ENCODE measurements around the gene RPS27L. TPM values are rescaled to one million over a fixed set of nuclear protein-coding genes. Genes with fewer than 3 reads are reported as not detected.
A peak's percentile ranks its signal among the peaks of the same experiment; 100 is the strongest.

RPS27L gene
- total RNA-seq, 2 experiments from 2014 or later, result 41.3 to 60.3 TPM

DNA sequence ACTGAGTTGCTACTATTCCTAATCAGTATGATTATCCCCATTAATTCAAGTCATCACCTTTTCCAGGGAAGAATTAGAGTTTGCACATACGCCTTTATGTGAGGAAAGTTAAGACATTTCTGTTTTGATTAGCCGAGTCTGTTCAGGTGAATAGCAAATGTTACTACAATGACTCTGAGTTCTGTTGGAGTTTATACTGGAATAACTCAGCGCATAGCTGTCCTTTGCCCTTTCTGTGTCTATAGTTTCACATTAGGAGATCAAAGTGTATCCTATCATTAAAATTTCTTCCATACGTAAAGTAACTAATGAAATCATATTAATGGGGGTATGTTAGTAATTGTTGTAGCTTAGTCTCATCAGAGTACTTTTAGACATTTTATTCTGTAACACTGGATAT is 37.0 kb upstream of the RPS27L start:
- Histone ChIP-seq H3K36me3 (ENCODE audit: insufficient read depth, low read length) (peaks cover 9% of the 10 kb centered on the region; the same call in 1 of the 2 replicates), H2AFZ (ENCODE audit: low read length) (peak overlapping the region; percentile 39; the same call in 1 of the 2 replicates), H3K9me2 (ENCODE audit: insufficient read depth, low read length) (no peaks in the 10 kb centered on the region), H4K20me1 (ENCODE audit: insufficient read depth, low read length) (no peaks in the 10 kb centered on the region), H3K4me2 (ENCODE audit: low read length) (peak overlapping the region; percentile 89), H3K9me3 (ENCODE audit: low read length) (no peaks in the 10 kb centered on the region), H3K4me1 (ENCODE audit: insufficient read depth, low read length, poor library complexity, severe bottlenecking) (peaks cover 63% of the 10 kb centered on the region), H3K4me3 (ENCODE audit: low read depth, low read length, poor library complexity, severe bottlenecking) (peak overlapping the region; percentile 62), H3K79me2 (ENCODE audit: insufficient read depth, low read depth, low read length) (peaks cover 95% of the 10 kb centered on the region), H3K27ac (ENCODE audit: low read depth, low read length, poor library complexity, severe bottlenecking) (peak overlapping the region; percentile 93)
- TF ChIP-seq, protein P1, sequence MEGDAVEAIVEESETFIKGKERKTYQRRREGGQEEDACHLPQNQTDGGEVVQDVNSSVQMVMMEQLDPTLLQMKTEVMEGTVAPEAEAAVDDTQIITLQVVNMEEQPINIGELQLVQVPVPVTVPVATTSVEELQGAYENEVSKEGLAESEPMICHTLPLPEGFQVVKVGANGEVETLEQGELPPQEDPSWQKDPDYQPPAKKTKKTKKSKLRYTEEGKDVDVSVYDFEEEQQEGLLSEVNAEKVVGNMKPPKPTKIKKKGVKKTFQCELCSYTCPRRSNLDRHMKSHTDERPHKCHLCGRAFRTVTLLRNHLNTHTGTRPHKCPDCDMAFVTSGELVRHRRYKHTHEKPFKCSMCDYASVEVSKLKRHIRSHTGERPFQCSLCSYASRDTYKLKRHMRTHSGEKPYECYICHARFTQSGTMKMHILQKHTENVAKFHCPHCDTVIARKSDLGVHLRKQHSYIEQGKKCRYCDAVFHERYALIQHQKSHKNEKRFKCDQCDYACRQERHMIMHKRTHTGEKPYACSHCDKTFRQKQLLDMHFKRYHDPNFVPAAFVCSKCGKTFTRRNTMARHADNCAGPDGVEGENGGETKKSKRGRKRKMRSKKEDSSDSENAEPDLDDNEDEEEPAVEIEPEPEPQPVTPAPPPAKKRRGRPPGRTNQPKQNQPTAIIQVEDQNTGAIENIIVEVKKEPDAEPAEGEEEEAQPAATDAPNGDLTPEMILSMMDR (conservative IDR thresholded peaks at IDR 0.05; ENCODE audit: low read length), result no peak
- TF ChIP-seq EZH2phosphoT487 (IDR thresholded peaks at IDR 0.05; ENCODE audit: borderline replicate concordance, low read depth, low read length), result no peak
- no peak for DNase-seq (ENCODE audit: low spot score)
- POLR2A ChIA-PET, result interaction anchor here (0.8 to 3.6 kb wide), 9 partner anchors 10 to 195 kb away, joined by 3 to 30 read pairs (median 3); no protein-coding TSS in a partner anchor
- intact Hi-C loops (cut with micrococcal nuclease; ENCODE audit: unreplicated experiment), result loop anchor here (10.0 kb wide), 1 partner anchor 310 kb away; the partner anchor contains the start of gene USP3
- no TSS peak for BruUV-seq (replicated peaks)
- CTCF ChIA-PET (ENCODE audit: unreplicated experiment), result no interaction called here

DNA sequence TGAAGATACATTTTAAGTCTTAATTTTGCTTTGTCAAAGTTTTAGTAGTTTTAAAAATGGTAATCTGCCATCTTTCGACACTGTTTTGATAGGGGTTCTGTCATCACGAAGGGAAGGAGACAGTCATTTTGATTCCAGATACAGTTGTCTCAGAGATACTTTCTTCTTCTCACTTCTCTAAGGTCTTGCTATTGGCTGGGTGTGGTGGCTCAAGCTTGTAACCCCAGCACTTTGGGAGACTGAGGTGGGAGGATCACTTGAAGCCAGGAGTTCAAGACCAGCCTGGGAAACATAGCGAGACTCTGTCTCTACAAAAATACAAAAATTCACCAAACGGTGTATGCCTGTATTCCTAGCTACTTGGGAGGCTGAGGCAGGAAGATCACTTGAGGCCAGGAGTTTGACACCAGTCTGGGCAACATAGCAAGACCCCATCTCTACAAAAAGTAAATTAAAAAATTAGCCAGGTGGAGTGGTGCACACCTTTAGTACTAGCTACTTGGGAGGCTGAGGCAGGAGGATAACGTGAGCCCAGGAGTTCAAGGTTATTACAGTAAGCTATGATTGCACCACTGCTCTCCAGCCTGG is 35.4 kb upstream of the RPS27L start:
- TF ChIP-seq, protein P1 (conservative IDR thresholded peaks at IDR 0.05; ENCODE audit: low read length), result no peak
- no peak for TF ChIP-seq EZH2phosphoT487 (IDR thresholded peaks at IDR 0.05; ENCODE audit: borderline replicate concordance, low read depth, low read length)
- H3K4me2 ChIP-seq (ENCODE audit: low read length), result peak overlapping the region; percentile 89
- peak overlapping the region; percentile 93 for H3K27ac ChIP-seq (ENCODE audit: low read depth, low read length, poor library complexity, severe bottlenecking)
- H2AFZ ChIP-seq (ENCODE audit: low read length), result peak overlapping the region; percentile 30; the same call in 1 of the 2 replicates
- peaks cover 3% of the 10 kb centered on the region; the same call in 1 of the 2 replicates for H3K36me3 ChIP-seq (ENCODE audit: insufficient read depth, low read length)
- no TSS peak for BruUV-seq (replicated peaks)
- H3K79me2 ChIP-seq (ENCODE audit: insufficient read depth, low read depth, low read length), result peaks cover 80% of the 10 kb centered on the region
- no peaks in the 10 kb centered on the region for H3K9me3 ChIP-seq (ENCODE audit: low read length)
- no peaks in the 10 kb centered on the region for H3K9me2 ChIP-seq (ENCODE audit: insufficient read depth, low read length)
- H3K4me1 ChIP-seq (ENCODE audit: insufficient read depth, low read length, poor library complexity, severe bottlenecking), result peaks cover 72% of the 10 kb centered on the region
- intact Hi-C loops (cut with micrococcal nuclease; ENCODE audit: unreplicated experiment), result loop anchor here (10.0 kb wide), 1 partner anchor 312 kb away; the partner anchor contains the start of gene USP3
- H3K4me3 ChIP-seq (ENCODE audit: low read depth, low read length, poor library complexity, severe bottlenecking), result peak overlapping the region; percentile 79
- DNase-seq (ENCODE audit: low spot score), result no peak
- CTCF ChIA-PET (ENCODE audit: unreplicated experiment), result no interaction called here
- H4K20me1 ChIP-seq (ENCODE audit: insufficient read depth, low read length), result no peaks in the 10 kb centered on the region
- POLR2A ChIA-PET, result interaction anchor here (0.8 to 2.5 kb wide), 10 partner anchors 10 to 84 kb away, joined by 3 to 13 read pairs (median 6); partner anchors contain the start of genes APH1B and RPS27L
